ENCODE data around the gene HIPK2. TPM values are rescaled to one million over a fixed set of nuclear protein-coding genes. Genes with fewer than 3 reads are reported as not detected.

Gene HIPK2
- total RNA-seq, 2 donors from 2014 or later: 22.1 to 26.4 TPM

GRCh38 chr7:139777133-139777891 is 486 bp downstream of the HIPK2 start:
- WGBS, 2 donors: 0 to 1% methylated on average over 14 to 23 of the region's 102 CpGs
- intact Hi-C loops (cut with DNase I): loop anchor here (5.0 to 10.0 kb wide), 2 partner anchors 133 to 225 kb away; no protein-coding TSS in a partner anchor
- Histone ChIP-seq H3K36me3 (replicated peaks in 1 of 2; ENCODE audit: insufficient read depth in 1 of 2, low read depth in 2 of 2) (no peaks in the 10 kb centered on the region), H3K27me3 (no peaks in the 10 kb centered on the region), H3K4me1 (peaks cover 39% of the 10 kb centered on the region), H3K9me3 (no peaks in the 10 kb centered on the region), H3K27ac (peak overlapping the region; percentile 90 to 97 (median 94)), H3K4me3 (peak overlapping the region; percentile 65 to 71)
- DNase-seq: peak; percentile 45 to 58 (median 48)
- TF ChIP-seq POLR2A (IDR thresholded peaks at IDR 0.05) (no peak), CTCF (IDR thresholded peaks at IDR 0.05) (no peak)
- ATAC-seq: peak; percentile 51

- peak overlapping the region; percentile 90 to 97 (median 94) for H3K27ac ChIP-seq
- peaks cover 46% of the 10 kb centered on the region for H3K4me1 ChIP-seq
- H3K36me3 ChIP-seq (replicated peaks in 1 of 2; ENCODE audit: insufficient read depth in 1 of 2, low read depth in 2 of 2): no peaks in the 10 kb centered on the region
- 0% methylated on average over 26 of the region's 26 CpGs for whole genome bisulfite sequencing, 2 donors
- no peaks in the 10 kb centered on the region for H3K27me3 ChIP-seq
- peak overlapping the region; percentile 65 to 71 for H3K4me3 ChIP-seq
- ATAC-seq (peak; percentile 10), DNase-seq (peak; percentile 25 to 51 (median 46))
- no peak for TF ChIP-seq CTCF (IDR thresholded peaks at IDR 0.05)
- TF ChIP-seq POLR2A (IDR thresholded peaks at IDR 0.05): peak in 2 of 3 donors; percentile 51 to 57
- intact Hi-C loops (cut with DNase I): loop anchor here (5.0 to 10.0 kb wide), 2 partner anchors 132 to 226 kb away; no protein-coding TSS in a partner anchor
- no peaks in the 10 kb centered on the region for H3K9me3 ChIP-seq
Measured at GRCh38 chr7:139776486-139777132, 1.2 kb downstream of the HIPK2 start.

- intact Hi-C loops (cut with DNase I): loop anchor here (5.0 to 10.0 kb wide), 2 partner anchors 131 to 226 kb away; no protein-coding TSS in a partner anchor
- WGBS, 2 donors: 1% methylated on average over 11 of the region's 11 CpGs
Measured at GRCh38 chr7:139775829-139776266, 1.9 kb downstream of the HIPK2 start.

GRCh38 chr7:139774376-139774775 is 3.4 kb downstream of the HIPK2 start:
- no peak for TF ChIP-seq CTCF (IDR thresholded peaks at IDR 0.05)
- no peak for TF ChIP-seq POLR2A (IDR thresholded peaks at IDR 0.05)
- H3K4me3 ChIP-seq: no peak overlapping the region
- DNase-seq: no peak
- no peaks in the 10 kb centered on the region for H3K36me3 ChIP-seq (replicated peaks in 1 of 2; ENCODE audit: insufficient read depth in 1 of 2, low read depth in 2 of 2)
- no peaks in the 10 kb centered on the region for H3K9me3 ChIP-seq
- ATAC-seq: no peak
- H3K27me3 ChIP-seq: no peaks in the 10 kb centered on the region
- H3K27ac ChIP-seq: peak overlapping the region in 2 of 4 donors; percentile 90 to 93
- 93 to 100% methylated on average over 1 of the region's 1 CpG for WGBS, 2 donors
- intact Hi-C loops (cut with DNase I): loop anchor here (10.0 kb wide), 1 partner anchor 130 kb away; no protein-coding TSS in a partner anchor
- peaks cover 54% of the 10 kb centered on the region for H3K4me1 ChIP-seq

More at GRCh38 chr7:139775829-139776266, 1.9 kb downstream of the HIPK2 start:
- peak overlapping the region; percentile 29 to 94 (median 92) for H3K27ac ChIP-seq
- peak overlapping the region; percentile 65 to 71 for H3K4me3 ChIP-seq
- peaks cover 53% of the 10 kb centered on the region for H3K4me1 ChIP-seq
- no peaks in the 10 kb centered on the region for H3K27me3 ChIP-seq
- ATAC-seq (peak; percentile 53), DNase-seq (peak; percentile 73 to 82 (median 80))
- no peaks in the 10 kb centered on the region for H3K9me3 ChIP-seq
- TF ChIP-seq CTCF (IDR thresholded peaks at IDR 0.05) (peak; percentile 36 to 73 (median 68)), POLR2A (IDR thresholded peaks at IDR 0.05) (peak in 2 of 3 donors; percentile 39 to 41)
- H3K36me3 ChIP-seq (replicated peaks in 1 of 2; ENCODE audit: insufficient read depth in 1 of 2, low read depth in 2 of 2): no peaks in the 10 kb centered on the region

Measured in body of pancreas (tissue), 4 donors.